ENCODE data around the gene FBXL7.

Gene FBXL7

GRCh38 chr5:15555176-15555575 is 55.2 kb downstream of the FBXL7 start:
- H2AFZ ChIP-seq (ENCODE audit: low read depth, low read length) = no peak overlapping the region
- no peak overlapping the region for H3K4me3 ChIP-seq (ENCODE audit: low read length)
- no peaks in the 10 kb centered on the region for H3K9me3 ChIP-seq (ENCODE audit: insufficient read depth, low read length)
- no peaks in the 10 kb centered on the region for H3K4me1 ChIP-seq (ENCODE audit: low read length)
- H3K9ac ChIP-seq (ENCODE audit: low read length) = no peak overlapping the region
- no peak overlapping the region for H3K27ac ChIP-seq (ENCODE audit: low read length)
- H3K79me2 ChIP-seq (ENCODE audit: low read length) = no peaks in the 10 kb centered on the region
- H3K27me3 ChIP-seq (ENCODE audit: low read depth, low read length) = no peaks in the 10 kb centered on the region
- no peak for TF ChIP-seq EZH2phosphoT487 (IDR thresholded peaks at IDR 0.05; ENCODE audit: low read depth)
- TF ChIP-seq CTCF (IDR thresholded peaks at IDR 0.05; ENCODE audit: low read depth, low read length) = no peak
- H3K36me3 ChIP-seq (replicated peaks; ENCODE audit: low read depth, low read length) = no peaks in the 10 kb centered on the region
- H3K4me2 ChIP-seq (ENCODE audit: low read length) = no peak overlapping the region
- H4K20me1 ChIP-seq (ENCODE audit: insufficient read depth, low read length) = no peaks in the 10 kb centered on the region

GRCh38 chr5:15558240-15558639 is 58.3 kb downstream of the FBXL7 start:
- H3K4me3 ChIP-seq (ENCODE audit: low read length) = no peak overlapping the region
- H2AFZ ChIP-seq (ENCODE audit: low read depth, low read length) = no peak overlapping the region
- no peak overlapping the region for H3K9ac ChIP-seq (ENCODE audit: low read length)
- H4K20me1 ChIP-seq (ENCODE audit: insufficient read depth, low read length) = no peaks in the 10 kb centered on the region
- H3K36me3 ChIP-seq (replicated peaks; ENCODE audit: low read depth, low read length) = no peaks in the 10 kb centered on the region
- no peaks in the 10 kb centered on the region for H3K79me2 ChIP-seq (ENCODE audit: low read length)
- no peaks in the 10 kb centered on the region for H3K27me3 ChIP-seq (ENCODE audit: low read depth, low read length)
- H3K27ac ChIP-seq (ENCODE audit: low read length) = no peak overlapping the region
- H3K4me2 ChIP-seq (ENCODE audit: low read length) = no peak overlapping the region
- no peaks in the 10 kb centered on the region for H3K4me1 ChIP-seq (ENCODE audit: low read length)
- H3K9me3 ChIP-seq (ENCODE audit: insufficient read depth, low read length) = no peaks in the 10 kb centered on the region
- no peak for TF ChIP-seq EZH2phosphoT487 (IDR thresholded peaks at IDR 0.05; ENCODE audit: low read depth)
- TF ChIP-seq CTCF (IDR thresholded peaks at IDR 0.05; ENCODE audit: low read depth, low read length) = no peak

- Histone ChIP-seq H4K20me1 (ENCODE audit: insufficient read depth, low read length) (no peaks in the 10 kb centered on the region), H3K79me2 (ENCODE audit: low read length) (no peaks in the 10 kb centered on the region), H2AFZ (ENCODE audit: low read depth, low read length) (no peak overlapping the region), H3K4me1 (ENCODE audit: low read length) (no peaks in the 10 kb centered on the region), H3K4me3 (ENCODE audit: low read length) (no peak overlapping the region), H3K4me2 (ENCODE audit: low read length) (no peak overlapping the region), H3K9ac (ENCODE audit: low read length) (no peak overlapping the region), H3K27ac (ENCODE audit: low read length) (no peak overlapping the region), H3K27me3 (ENCODE audit: low read depth, low read length) (no peaks in the 10 kb centered on the region), H3K9me3 (ENCODE audit: insufficient read depth, low read length) (no peaks in the 10 kb centered on the region), H3K36me3 (replicated peaks; ENCODE audit: low read depth, low read length) (no peaks in the 10 kb centered on the region)
- TF ChIP-seq CTCF (IDR thresholded peaks at IDR 0.05; ENCODE audit: low read depth, low read length) (no peak), EZH2phosphoT487 (IDR thresholded peaks at IDR 0.05; ENCODE audit: low read depth) (no peak)
Measured at GRCh38 chr5:15558681-15559080, 58.7 kb downstream of the FBXL7 start.

GRCh38 chr5:15560421-15560820 is 60.4 kb downstream of the FBXL7 start:
- no peaks in the 10 kb centered on the region for H3K36me3 ChIP-seq (replicated peaks; ENCODE audit: low read depth, low read length)

More at GRCh38 chr5:15560421-15560820, 60.4 kb downstream of the FBXL7 start:
- Histone ChIP-seq H2AFZ (ENCODE audit: low read depth, low read length) (no peak overlapping the region), H3K4me2 (ENCODE audit: low read length) (no peak overlapping the region), H3K9me3 (ENCODE audit: insufficient read depth, low read length) (no peaks in the 10 kb centered on the region), H3K4me3 (ENCODE audit: low read length) (no peak overlapping the region), H3K27me3 (ENCODE audit: low read depth, low read length) (no peaks in the 10 kb centered on the region), H3K4me1 (ENCODE audit: low read length) (no peaks in the 10 kb centered on the region), H4K20me1 (ENCODE audit: insufficient read depth, low read length) (no peaks in the 10 kb centered on the region), H3K9ac (ENCODE audit: low read length) (no peak overlapping the region), H3K27ac (ENCODE audit: low read length) (no peak overlapping the region), H3K79me2 (ENCODE audit: low read length) (no peaks in the 10 kb centered on the region)
- TF ChIP-seq CTCF (IDR thresholded peaks at IDR 0.05; ENCODE audit: low read depth, low read length) (no peak), EZH2phosphoT487 (IDR thresholded peaks at IDR 0.05; ENCODE audit: low read depth) (no peak)

Measured in OCI-LY3 (cell line).